ENCODE results near the gene PCDHGB2.
"Not testable (repeated sequence)": the region's sequence is repeated elsewhere in the genome, so short reads cannot be mapped to it uniquely, and the experiment has no call there.

PCDHGB2 gene

GRCh38 chr5:141392429-141393198 is 32.8 kb downstream of the PCDHGB2 start, which contains the start of gene PCDHGA8:
Gene PCDHGA8, plus strand, starts transcription at chr5:141392633. Its CDS starts 181 bp downstream, at chr5:141392814.
- H3K27ac ChIP-seq, result no peak within 1 kb of the TSS
- TF ChIP-seq CTCF (IDR thresholded peaks at IDR 0.05), result no peak
- DNase-seq (ENCODE audit: low spot score), result no peak
- peak within 1 kb of the TSS; percentile 25 for H3K4me3 ChIP-seq

- Histone ChIP-seq H3K4me3 (peak overlapping the region; percentile 25), H3K27ac (no peak overlapping the region)
- TF ChIP-seq CTCF (IDR thresholded peaks at IDR 0.05), result no peak
- DNase-seq (ENCODE audit: low spot score), result no peak
These were observed 33.5 kb downstream of the PCDHGB2 start for GRCh38 chr5:141393267-141393666.

GRCh38 chr5:141394401-141395187 is 34.8 kb downstream of the PCDHGB2 start:
- H3K27ac ChIP-seq; DNase-seq (ENCODE audit: low spot score); H3K4me3 ChIP-seq: not testable (repeated sequence)

GRCh38 chr5:141397756-141398551 is 38.2 kb downstream of the PCDHGB2 start, which contains the start of gene PCDHGB5:
Gene PCDHGB5, plus strand, starts transcription at chr5:141397947. Its CDS starts 181 bp downstream, at chr5:141398128.
- not testable (repeated sequence) for H3K27ac ChIP-seq; DNase-seq (ENCODE audit: low spot score)
- peak within 1 kb of the TSS; percentile 59 for H3K4me3 ChIP-seq

- TF ChIP-seq CTCF (IDR thresholded peaks at IDR 0.05), result no peak
- no peak for DNase-seq (ENCODE audit: low spot score)
- Histone ChIP-seq H3K27ac (no peak overlapping the region), H3K4me3 (peak overlapping the region; percentile 53)
These were observed 38.8 kb downstream of the PCDHGB2 start for GRCh38 chr5:141398608-141399007.

GRCh38 chr5:141399555-141400258 is 39.9 kb downstream of the PCDHGB2 start:
- H3K4me3 ChIP-seq, result peak overlapping the region; percentile 53
- H3K27ac ChIP-seq, result no peak overlapping the region
- DNase-seq (ENCODE audit: low spot score), result no peak
- TF ChIP-seq CTCF (IDR thresholded peaks at IDR 0.05), result no peak

GRCh38 chr5:141402553-141403243 is 42.9 kb downstream of the PCDHGB2 start, which contains the start of gene PCDHGA9:
Gene PCDHGA9, plus strand, starts transcription at chr5:141402778. Its CDS starts 175 bp downstream, at chr5:141402953.
- H3K4me3 ChIP-seq, result peak within 1 kb of the TSS; percentile 53
- TF ChIP-seq CTCF (IDR thresholded peaks at IDR 0.05), result no peak
- no peak for DNase-seq (ENCODE audit: low spot score)
- no peak within 1 kb of the TSS for H3K27ac ChIP-seq
